Parathyroid adenoma (tissue), 2 donors: ENCODE data around the gene TGM1.

Experiments used
- H2AFZ ChIP-seq: fragments of 300-600 bp; sonication (generic); one replicate; pipeline ENCODE4 v1.7.0; 2017; ENCODE audit warnings: antibody characterized with exemption, mild to moderate bottlenecking
- H3K27ac ChIP-seq: fragments of 300-600 bp; sonication (generic); one replicate; pipeline ENCODE4 v1.7.0; 2017
- H3K27me3 ChIP-seq: fragments of 300-600 bp; sonication (generic); one replicate; pipeline ENCODE4 v1.7.0; 2017; ENCODE audit warnings: low read length; ENCODE audit not compliant: control insufficient read depth, insufficient read depth
- H3K36me3 ChIP-seq: fragments of 300-600 bp; sonication (generic); one replicate; pipeline ENCODE4 v1.7.0; 2017; ENCODE audit warnings: low read length; ENCODE audit not compliant: control insufficient read depth, insufficient read depth
- H3K4me1 ChIP-seq: fragments of 300-600 bp; sonication (generic); one replicate; pipeline ENCODE4 v1.7.0; 2017; ENCODE audit warnings: control low read depth
- H3K4me2 ChIP-seq: fragments of 300-600 bp; sonication (generic); one replicate; pipeline ENCODE4 v1.7.0; 2017; ENCODE audit warnings: low read length
- H3K4me3 ChIP-seq: fragments of 300-600 bp; sonication (generic); one replicate; pipeline ENCODE4 v1.7.0; 2017; ENCODE audit warnings: low read depth, low read length
- H3K79me2 ChIP-seq: fragments of 300-600 bp; sonication (generic); one replicate; pipeline ENCODE4 v1.7.0; 2017; ENCODE audit warnings: control low read depth
- H3K9ac ChIP-seq: fragments of 300-600 bp; sonication (generic); one replicate; pipeline ENCODE4 v1.7.0; 2017; ENCODE audit warnings: mild to moderate bottlenecking
- H3K9me3 ChIP-seq: fragments of 300-600 bp; sonication (generic); one replicate; pipeline ENCODE4 v1.7.0; 2017; ENCODE audit warnings: low read length; ENCODE audit not compliant: control insufficient read depth
- CTCF ChIP-seq: fragments of 300-600 bp; sonication (generic); IDR thresholded peaks from one replicate; pipeline ENCODE4 v1.7.0; 2017; ENCODE audit warnings: antibody characterized with exemption, mild to moderate bottlenecking
- donor health status: primary hyperparathyroidism.

TGM1 gene

GRCh38 chr14:24252289-24253124 is 10.5 kb downstream of the TGM1 start:
- H2AFZ ChIP-seq: no peak overlapping the region
- no peaks in the 10 kb centered on the region for H3K79me2 ChIP-seq
- H3K4me2 ChIP-seq: no peak overlapping the region
- H3K9me3 ChIP-seq: no peaks in the 10 kb centered on the region
- no peaks in the 10 kb centered on the region for H3K4me1 ChIP-seq
- H3K27ac ChIP-seq: no peak overlapping the region
- H3K9ac ChIP-seq: no peak overlapping the region
- H3K36me3 ChIP-seq: no peaks in the 10 kb centered on the region
- H3K4me3 ChIP-seq: no peak overlapping the region
- no peak for TF ChIP-seq CTCF
- H3K27me3 ChIP-seq: no peaks in the 10 kb centered on the region

GRCh38 chr14:24251880-24252288 is 11.1 kb downstream of the TGM1 start:
- no peak for TF ChIP-seq CTCF
- H2AFZ ChIP-seq: no peak overlapping the region
- H3K79me2 ChIP-seq: no peaks in the 10 kb centered on the region
- H3K9ac ChIP-seq: no peak overlapping the region
- H3K27me3 ChIP-seq: no peaks in the 10 kb centered on the region
- H3K27ac ChIP-seq: no peak overlapping the region
- H3K4me3 ChIP-seq: no peak overlapping the region
- H3K4me2 ChIP-seq: no peak overlapping the region
- no peaks in the 10 kb centered on the region for H3K4me1 ChIP-seq
- H3K36me3 ChIP-seq: no peaks in the 10 kb centered on the region
- no peaks in the 10 kb centered on the region for H3K9me3 ChIP-seq

GRCh38 chr14:24250354-24250753 is 12.6 kb downstream of the TGM1 start:
- H3K4me1 ChIP-seq: no peaks in the 10 kb centered on the region
- TF ChIP-seq CTCF: no peak

GRCh38 chr14:24249230-24250021 is 13.6 kb downstream of the TGM1 start:
- H3K27ac ChIP-seq: no peak overlapping the region
- H3K27me3 ChIP-seq: no peaks in the 10 kb centered on the region
- H3K9me3 ChIP-seq: no peaks in the 10 kb centered on the region
- no peak overlapping the region for H3K9ac ChIP-seq
- H3K4me1 ChIP-seq: no peaks in the 10 kb centered on the region
- H3K36me3 ChIP-seq: no peaks in the 10 kb centered on the region
- no peak for TF ChIP-seq CTCF
- H2AFZ ChIP-seq: no peak overlapping the region
- no peaks in the 10 kb centered on the region for H3K79me2 ChIP-seq
- H3K4me2 ChIP-seq: no peak overlapping the region
- no peak overlapping the region for H3K4me3 ChIP-seq

More at GRCh38 chr14:24250354-24250753, 12.6 kb downstream of the TGM1 start:
- H3K27ac ChIP-seq: no peak overlapping the region
- H3K79me2 ChIP-seq: no peaks in the 10 kb centered on the region
- no peaks in the 10 kb centered on the region for H3K9me3 ChIP-seq
- H3K4me3 ChIP-seq: no peak overlapping the region
- no peaks in the 10 kb centered on the region for H3K27me3 ChIP-seq
- H2AFZ ChIP-seq: no peak overlapping the region
- H3K9ac ChIP-seq: no peak overlapping the region
- H3K36me3 ChIP-seq: no peaks in the 10 kb centered on the region
- H3K4me2 ChIP-seq: no peak overlapping the region
